Epidermal melanocyte (primary cell): ENCODE measurements around the gene OR13C3.
"Not testable (repeated sequence)": the region's sequence is repeated elsewhere in the genome, so short reads cannot be mapped to it uniquely, and the experiment has no call there.

Experiments
- DNase-seq: peaks from one replicate; pipeline ENCODE4 v3.0.0; 2011; ENCODE audit warnings: low spot score; ENCODE audit not compliant: insufficient read length

The OR13C3 gene

DNA sequence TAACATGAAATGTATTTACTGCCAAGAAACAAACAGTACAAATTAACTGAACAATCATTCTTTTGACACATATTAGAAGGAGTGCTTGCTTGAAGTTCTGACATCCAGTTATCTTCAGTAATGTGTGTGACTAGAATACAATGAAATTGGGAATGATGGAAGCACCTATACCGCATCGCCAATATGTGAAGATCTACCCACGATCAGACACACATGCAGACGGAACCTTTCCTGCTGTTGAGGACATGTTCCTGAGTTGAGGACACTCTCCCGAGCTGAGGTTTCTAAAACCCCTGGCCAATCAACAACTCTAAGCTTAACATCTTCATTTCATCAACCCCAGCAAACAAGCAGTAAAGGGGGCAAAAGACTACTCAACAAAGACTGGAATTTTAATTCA lies at the start of gene OR13C3:
Gene OR13C3, minus strand, starts transcription at position 101 of the 400 bp plus-strand sequence. CDS start 133 bp downstream, outside the sequence.
- no peak for DNase-seq

DNA sequence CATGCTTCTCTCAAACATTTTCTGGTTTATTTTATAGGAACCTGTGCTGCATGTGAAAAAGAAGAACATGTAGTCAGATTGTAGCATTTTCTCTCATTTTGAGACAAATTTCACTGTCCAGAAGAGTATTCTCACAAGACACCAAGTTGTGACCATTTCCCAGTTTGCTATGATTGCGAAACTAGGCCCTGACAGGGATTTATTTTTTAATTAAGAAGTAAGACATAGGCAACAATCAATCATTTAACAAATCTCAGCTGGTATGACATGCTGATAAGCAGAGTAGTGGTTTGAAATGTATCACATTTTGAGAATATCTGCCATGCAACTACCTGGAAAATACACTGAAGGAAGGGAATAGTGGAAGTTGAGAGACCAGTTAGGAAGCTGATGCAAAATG lies 43.9 kb upstream of the OR13C3 start:
- no peak for DNase-seq

DNA sequence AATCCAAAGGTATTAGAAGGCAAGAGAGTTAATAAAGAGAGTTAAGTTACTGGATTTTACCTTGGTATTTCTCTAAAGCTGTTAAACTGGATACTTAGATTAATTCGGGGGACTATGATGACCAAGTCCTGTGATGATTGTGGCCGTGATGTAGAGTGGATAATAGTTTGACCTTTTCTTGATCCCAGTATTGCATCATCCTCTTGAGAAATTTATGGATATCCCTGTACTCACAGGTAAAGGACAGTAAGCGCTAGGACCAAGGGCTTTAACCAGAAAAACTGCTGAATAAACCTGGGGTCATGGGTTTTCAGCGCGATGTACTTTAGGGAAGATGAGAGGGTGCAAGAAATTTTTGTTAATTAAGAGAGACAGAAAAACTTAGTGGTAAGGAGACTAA lies 40.6 kb upstream of the OR13C3 start:
- no peak for DNase-seq

DNA sequence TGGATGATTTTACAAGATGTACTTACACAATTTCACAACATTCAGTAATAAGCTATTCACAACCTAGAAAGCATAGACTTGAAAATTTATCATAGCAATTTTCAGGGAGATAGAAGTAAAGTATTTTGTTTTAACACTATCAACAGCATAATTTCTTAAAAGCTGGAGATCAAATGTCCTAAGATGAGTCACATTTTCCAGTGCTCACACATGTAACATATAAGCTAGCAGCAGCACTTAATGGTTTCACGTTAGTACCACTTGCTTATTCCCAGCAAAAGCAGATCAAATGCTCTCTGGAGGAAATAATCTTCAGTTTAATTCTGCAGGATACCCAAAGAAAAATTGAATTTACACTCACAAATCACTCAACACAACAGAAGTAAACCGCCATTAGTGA lies 38.8 kb upstream of the OR13C3 start:
- DNase-seq: no peak

DNA sequence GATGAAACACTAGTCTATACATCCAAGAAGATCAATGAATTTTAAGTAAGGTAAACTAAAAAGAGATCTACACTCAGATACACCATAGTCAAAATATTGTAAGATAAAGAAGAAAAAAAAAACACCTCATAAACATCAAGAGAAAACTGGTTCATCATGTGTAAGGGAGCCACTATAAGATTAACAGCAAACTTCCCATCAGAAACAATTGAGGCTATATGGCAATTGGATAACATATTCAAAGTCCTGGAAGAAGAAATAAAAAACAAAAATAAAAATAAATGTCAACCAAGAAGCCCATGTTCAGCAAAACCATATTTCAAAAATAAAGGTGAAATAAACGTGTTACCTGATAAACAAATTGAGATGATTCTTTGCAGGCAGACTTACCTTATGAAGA lies 36.0 kb upstream of the OR13C3 start:
- DNase-seq: no peak

DNA sequence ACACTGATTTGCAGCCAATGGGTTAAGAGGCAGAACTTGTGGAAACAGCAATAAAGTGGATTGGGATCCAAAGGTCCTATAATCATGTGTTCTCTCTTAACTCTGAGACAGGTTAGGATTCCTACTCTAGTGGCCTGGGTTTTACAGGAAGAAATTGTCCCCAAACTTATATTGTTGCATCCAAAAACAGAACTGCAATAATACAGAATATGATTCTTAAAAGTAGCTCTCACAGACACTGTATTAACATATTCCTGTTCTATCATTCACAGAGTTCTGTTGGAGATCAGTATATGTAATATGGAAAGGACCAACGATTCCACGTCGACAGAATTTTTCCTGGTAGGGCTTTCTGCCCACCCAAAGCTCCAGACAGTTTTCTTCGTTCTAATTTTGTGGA lies 32.2 kb upstream of the OR13C3 start, which contains the start of gene OR13C8:
Gene OR13C8, plus strand, starts transcription at position 301 of the 400 bp plus-strand sequence. Its CDS starts 0 bp downstream, at position 301.
- no peak for DNase-seq

DNA sequence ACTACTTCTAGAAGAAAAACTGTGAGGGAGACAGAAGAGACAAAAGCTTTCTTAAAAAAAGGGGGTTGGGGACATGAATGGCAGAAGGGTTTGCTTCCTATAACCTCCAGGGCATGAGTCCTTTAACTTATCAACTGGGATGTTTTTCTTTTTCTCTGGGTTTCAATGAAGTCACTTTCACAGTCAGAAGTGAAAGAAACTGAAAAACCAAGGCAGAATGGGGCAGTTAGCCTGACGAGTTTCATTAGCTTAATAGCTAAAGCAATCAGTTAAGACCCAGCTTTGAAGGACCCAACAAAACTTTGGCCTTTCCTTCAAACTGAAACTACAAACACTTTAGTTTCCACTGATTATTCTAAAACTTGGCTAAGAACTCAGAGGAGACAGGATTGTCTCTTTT lies 27.7 kb upstream of the OR13C3 start:
- no peak for DNase-seq

DNA sequence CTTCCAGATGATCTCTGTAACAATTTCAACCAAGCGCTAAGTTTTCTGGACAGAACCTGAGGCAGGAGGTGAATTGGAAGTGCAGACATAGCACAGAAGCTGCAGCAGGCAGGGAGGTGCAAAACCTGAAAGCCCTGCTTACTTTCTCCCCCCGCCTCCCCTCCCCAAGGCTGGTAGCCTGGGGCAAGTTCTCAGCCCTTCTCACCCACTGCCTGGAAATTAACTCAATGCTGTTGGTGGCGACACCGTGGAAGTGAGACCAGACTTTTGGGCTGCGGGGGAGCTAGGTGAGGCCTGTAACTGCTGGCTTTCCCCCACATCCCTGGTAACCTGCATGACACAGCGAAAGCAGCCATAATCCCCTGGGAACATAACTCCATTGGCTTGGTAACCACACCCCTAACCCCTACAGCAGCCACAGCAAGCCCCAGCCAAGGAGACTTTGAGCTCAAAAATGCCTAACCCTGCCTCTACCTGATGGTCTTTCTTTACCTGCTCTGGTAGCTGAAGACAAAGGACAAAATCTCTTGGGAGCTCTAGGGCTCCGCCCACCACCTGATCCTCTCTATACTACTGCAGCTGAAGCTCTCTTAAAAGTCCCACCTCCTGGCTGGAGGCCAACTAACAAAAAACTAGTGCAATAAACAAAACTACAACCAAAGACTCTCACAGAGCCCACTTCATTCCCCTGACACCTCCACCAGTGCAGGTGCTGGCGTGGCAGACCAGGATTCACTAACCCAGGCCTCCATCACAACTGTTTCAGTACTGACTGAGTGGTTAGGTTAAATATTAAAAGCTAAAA lies 20.4 kb upstream of the OR13C3 start:
- no peak for DNase-seq

DNA sequence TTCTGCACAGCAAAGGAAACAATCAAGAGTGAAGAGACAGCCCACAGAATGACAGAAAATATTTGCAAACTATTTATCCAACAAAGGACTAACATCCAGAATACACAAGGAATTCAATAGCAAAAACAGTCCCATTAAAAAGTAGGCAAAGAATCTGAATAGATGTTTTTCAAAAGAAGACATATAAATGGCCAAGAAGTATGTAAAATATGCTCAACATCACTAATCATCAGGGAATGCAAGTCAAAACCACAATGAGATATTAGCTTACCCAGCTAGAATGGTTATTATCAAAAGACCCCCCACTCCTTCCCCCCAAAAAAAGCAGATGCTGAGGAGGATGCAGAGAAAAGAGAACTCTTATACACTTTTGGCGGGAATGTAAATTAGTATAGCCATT lies 18.9 kb upstream of the OR13C3 start:
- no peak for DNase-seq

DNA sequence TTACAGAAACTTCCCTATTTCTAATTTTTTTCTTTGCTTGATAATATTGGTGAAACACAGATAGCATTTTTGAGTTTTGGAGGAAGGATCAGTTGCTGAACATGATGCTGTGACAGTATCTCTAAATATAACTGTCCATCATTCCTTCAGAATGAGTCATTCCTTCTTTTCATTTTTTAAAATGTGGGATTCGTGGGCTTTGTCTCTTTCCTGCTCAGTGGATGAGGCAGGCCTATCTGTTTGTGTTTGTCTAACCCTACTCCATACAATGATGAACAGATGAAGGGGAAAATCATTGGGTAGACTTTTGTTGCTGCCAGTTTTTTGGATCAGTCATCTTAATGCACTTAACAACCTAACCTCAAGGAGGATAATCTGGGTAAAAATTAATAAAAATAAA lies 16.6 kb upstream of the OR13C3 start:
- no peak for DNase-seq

DNA sequence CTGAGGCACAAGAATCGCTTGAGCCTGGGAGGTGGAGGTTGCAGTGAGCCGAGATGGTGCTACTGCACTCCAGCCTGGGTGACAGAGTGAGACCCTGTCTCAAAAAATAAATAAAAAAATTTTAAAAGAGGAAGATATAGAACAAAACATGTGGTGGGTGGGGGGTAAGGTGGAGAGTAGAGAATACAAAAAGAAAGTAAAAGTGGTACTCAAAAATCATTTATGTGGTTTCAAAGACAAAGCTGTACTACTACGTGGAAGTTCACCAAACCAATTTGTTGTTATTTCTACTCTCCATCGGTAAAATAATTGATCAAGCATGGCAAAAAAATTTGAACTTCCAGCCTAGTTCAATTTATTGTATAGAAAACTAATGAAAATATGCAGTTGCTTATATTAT lies 8.0 kb upstream of the OR13C3 start:
- DNase-seq: no peak

DNA sequence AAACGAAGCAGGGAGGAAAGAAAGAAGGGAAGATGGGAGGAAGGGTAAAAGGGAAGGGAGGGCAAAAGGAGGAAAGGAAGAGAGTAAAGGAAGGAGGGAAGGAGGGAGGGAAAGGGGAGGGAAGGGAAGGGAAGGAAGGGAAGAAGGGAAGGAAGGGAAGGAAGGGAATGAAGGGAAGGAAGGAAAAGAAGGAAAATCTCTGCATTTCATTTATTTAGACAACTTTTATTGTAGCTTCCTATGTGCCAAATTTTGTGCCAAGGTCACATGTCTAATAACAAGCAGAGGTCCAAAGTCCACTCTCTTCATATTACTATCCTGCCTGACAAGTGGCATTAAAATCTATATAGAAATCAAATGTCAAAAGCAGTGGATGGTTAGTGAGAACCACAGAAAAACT lies 2.6 kb upstream of the OR13C3 start:
- DNase-seq: no peak

DNA sequence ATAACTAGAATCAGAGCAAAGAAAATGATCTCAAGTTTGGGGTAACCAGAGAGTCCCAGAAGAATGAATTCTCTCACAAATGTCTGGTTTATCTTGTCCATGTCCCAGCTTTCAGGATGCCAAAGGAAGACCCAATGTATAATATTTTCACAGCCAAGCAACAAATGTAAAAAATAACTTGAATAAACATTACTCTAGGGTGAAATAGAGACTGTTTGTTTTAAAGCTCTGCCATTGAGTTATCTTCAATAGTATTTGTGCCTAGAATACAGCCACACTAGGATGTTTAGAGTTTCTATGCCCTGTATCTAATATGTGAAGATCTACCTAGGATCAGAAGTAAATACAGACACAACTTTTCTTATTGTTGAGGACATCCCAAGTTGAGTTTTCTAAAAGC lies 9.5 kb downstream of the OR13C3 start, which contains the start of gene OR13C4:
Gene OR13C4, minus strand, starts transcription at position 101 of the 400 bp plus-strand sequence. Its CDS starts 0 bp downstream, at position 101.
- DNase-seq: no peak

DNA sequence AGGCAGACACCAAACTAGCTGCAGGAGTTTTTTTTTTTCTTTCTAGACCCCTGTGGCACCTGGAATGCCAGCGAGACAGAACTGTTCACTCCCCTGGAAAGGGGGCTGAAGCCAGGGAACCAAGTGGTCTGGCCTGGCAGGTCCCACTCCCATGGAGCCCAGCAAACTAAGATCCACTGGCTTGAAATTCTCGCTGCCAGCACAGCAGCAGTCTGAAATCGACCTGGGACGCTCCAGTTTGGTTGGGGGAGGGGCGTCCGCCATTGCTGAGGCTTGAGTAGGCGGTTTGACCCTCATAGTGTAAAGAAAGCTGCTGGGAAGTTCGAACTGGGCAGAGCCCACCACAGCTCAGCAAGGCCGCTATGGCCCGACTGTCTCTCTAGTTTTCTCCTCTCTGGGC lies 16.4 kb downstream of the OR13C3 start:
- not testable (repeated sequence) for DNase-seq

DNA sequence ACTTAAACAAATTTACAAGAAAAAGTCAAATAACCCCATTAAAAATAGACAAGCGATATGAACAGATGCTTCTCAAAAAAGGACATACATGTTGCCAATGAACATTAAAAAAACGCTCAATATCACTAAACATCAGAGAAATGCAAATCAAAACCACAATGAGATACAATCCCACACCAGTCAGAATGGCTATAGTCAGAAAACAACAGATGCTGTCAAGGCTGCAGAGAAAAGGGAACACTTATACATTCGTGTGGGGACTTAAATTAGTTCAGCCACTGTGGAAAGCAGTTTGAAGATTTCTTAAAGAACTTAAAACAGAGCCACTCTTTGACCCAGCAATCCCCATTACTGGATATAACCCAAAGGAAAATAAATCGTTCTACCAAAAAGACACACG lies 21.8 kb downstream of the OR13C3 start:
- DNase-seq: no peak

DNA sequence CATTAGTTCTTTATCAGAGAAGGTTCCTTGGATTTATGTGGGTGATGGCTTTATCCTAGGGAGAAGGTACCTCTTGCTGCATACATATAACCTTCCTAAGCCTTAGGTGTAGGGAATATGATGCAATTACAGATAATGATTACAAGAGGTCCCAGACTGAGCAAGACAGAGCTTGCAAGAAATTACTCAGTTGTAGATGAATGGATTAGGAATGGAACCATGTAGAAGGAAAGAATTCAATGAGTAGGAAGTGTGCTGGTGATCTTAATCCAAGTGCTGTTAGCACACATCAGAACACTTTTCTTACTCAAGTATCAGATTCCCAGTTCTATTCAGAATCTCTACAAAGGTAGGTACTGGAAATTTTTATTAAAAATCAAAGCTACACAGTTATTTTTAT lies 30.1 kb downstream of the OR13C3 start:
- no peak for DNase-seq

DNA sequence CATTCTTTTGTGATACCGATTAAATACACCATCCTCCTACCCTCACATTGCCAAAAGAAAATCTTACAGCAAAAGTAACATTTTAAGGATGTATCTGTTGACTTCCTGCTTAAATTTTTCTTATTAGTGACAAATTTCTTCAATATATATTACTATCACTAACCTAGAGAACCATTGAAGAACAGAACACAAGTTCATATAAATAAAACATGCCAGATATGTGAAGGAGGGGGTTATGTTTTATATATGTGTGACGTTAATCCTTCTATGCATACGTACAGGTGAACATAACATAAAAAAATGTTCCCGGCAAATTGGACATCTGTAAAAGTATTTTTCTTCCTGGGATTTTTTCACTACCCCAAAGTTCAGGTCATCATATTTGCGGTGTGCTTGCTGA lies 32.7 kb downstream of the OR13C3 start, which contains the start of gene OR13F1:
Gene OR13F1, plus strand, starts transcription at position 301 of the 400 bp plus-strand sequence. Its CDS starts 0 bp downstream, at position 301.
- no peak for DNase-seq

DNA sequence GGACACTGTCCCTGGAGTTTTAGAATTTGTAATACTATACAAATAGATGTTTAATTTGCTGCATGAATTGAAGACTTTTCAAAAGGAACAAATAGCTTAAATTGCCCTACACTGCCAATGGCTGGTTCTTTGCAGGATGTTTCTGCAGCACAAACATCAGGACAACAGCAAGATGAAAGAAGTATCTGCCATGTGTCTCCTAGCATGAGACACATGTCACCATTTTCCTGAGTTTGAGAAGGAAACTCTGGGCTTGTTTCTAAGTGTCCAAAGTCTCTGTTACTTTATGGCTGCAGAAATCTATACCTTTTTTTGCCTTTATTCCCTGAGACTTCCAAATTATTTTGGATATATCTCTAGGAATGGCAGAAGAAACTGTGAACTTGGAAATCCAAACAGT lies 33.2 kb downstream of the OR13C3 start:
- DNase-seq: no peak

DNA sequence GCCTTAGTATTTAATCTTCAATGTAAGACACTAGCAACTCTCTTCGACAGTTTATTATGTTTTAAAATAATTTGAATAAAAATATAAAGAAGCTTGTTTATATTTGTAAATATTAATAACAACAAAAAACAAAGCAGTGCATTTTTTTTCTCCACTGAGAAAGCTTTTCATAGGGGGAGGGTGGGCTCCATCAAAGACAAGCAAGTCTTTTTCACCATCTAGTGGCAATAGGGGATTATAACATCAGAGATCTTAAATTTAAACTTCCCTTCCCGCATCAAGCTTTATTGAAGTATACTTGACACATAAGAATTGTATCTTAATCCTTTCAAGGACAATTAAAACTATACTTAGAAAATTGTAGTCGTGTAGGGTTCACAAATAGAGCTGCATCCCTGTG lies 41.8 kb downstream of the OR13C3 start:
- no peak for DNase-seq
